CD4-positive, alpha-beta T cell treated with Interleukin-15 for 4 hours (primary cell): ENCODE measurements around the gene USP27X.

Source experiments
- DNase-seq: peaks from one replicate; pipeline ENCODE4 v3.0.0-alpha.2; 2020; ENCODE audit warnings: low spot score

The USP27X gene

GRCh38 chrX:49884290-49884862, 5.1 kb downstream of the USP27X start:
- DNase-seq = peak; percentile 52

GRCh38 chrX:49892542-49892941, 13.3 kb downstream of the USP27X start:
- DNase-seq = no peak

- DNase-seq = no peak
Observed at GRCh38 chrX:49896951-49897350, 17.7 kb downstream of the USP27X start.

GRCh38 chrX:49901048-49901447, 21.8 kb downstream of the USP27X start:
- no peak for DNase-seq

GRCh38 chrX:49910344-49910743, 31.1 kb downstream of the USP27X start:
- no peak for DNase-seq

GRCh38 chrX:49912086-49912485, 32.8 kb downstream of the USP27X start:
- DNase-seq = no peak

GRCh38 chrX:49912861-49913260, 33.6 kb downstream of the USP27X start:
- DNase-seq = no peak

- DNase-seq = peak; percentile 61
Observed at GRCh38 chrX:49915361-49916222, 36.3 kb downstream of the USP27X start.

- DNase-seq = peak; percentile 16
Observed at GRCh38 chrX:49919617-49920016, 40.3 kb downstream of the USP27X start.

- DNase-seq = no peak
Observed at GRCh38 chrX:49921109-49921508, 41.8 kb downstream of the USP27X start.

- peak; percentile 96 for DNase-seq
Observed at GRCh38 chrX:49922291-49923241, 43.3 kb downstream of the USP27X start, which contains the start of gene CLCN5. Gene CLCN5, plus strand, starts transcription at chrX:49922596. Its CDS starts 2,703 bp downstream, at chrX:49925299.

- DNase-seq = no peak
Observed at GRCh38 chrX:49925176-49925575, 45.9 kb downstream of the USP27X start.

GRCh38 chrX:49930039-49930438, 50.8 kb downstream of the USP27X start:
- DNase-seq = no peak
